HCT116 (cell line): ENCODE data around the gene SLC15A5. TPM values are rescaled to one million over a fixed set of nuclear protein-coding genes. Genes with fewer than 3 reads are reported as not detected.

Source experiments
- ATAC-seq: fragments of 200-7000 bp; cut with Tn5 transposase; 2 replicates; pipeline ENCODE4 v1.9.1; 2020; ENCODE audit warnings: mild to moderate bottlenecking, moderate library complexity
- BruUV-seq: library from RNA; stranded (reverse); fragments of 400-500 nt; replicated peaks from 2 replicates; lab custom pipeline; 2021; lab: Mats Ljungman, UMichigan
- CTCF ChIA-PET: fragments of 300-600 bp; sonication (Branson Sonifier 250); formaldehyde crosslinking; loops from one replicate; lab custom pipeline; 2021; ENCODE audit warnings: antibody characterized with exemption; lab: Charles Lee
- POLR2A ChIA-PET: fragments of 300-600, 350-600 bp; sonication (Branson Sonifier 250); formaldehyde crosslinking; loops from one replicate; lab custom pipeline; 2021; ENCODE audit warnings: antibody characterized with exemption; lab: Charles Lee
- RAD21 ChIA-PET, 2 experiments: fragments of 300-600 bp; sonication (Branson Sonifier 250); formaldehyde crosslinking; loops; one replicate each; lab custom pipeline; 2023; ENCODE audit warnings: low total read pairs in 2 of 2; ENCODE audit not compliant: uncharacterized antibody in 2 of 2, unreplicated experiment in 2 of 2, low non-redundant PET in 1 of 2; lab: Charles Lee
- DNase-seq: peaks from one replicate; pipeline ENCODE4 v3.0.0-alpha.2; 2010; ENCODE audit warnings: low read depth, low spot score
- H2AFZ ChIP-seq: fragments of 200-600 bp; shearing (Covaris generic), sonication (generic); 2 replicates; pipeline ENCODE4 v1.6.1; 2017; ENCODE audit warnings: low read depth, mixed run types, mixed read lengths, antibody characterized with exemption, low read length; ENCODE audit not compliant: poor library complexity, severe bottlenecking
- H3K27ac ChIP-seq: 2 replicates; pipeline ENCODE4 v1.5.1; 2012; ENCODE audit warnings: low read depth, low read length
- H3K27me3 ChIP-seq: fragments of 200-600 bp; sonication (generic); 2 replicates; pipeline ENCODE4 v1.6.1; 2016; ENCODE audit warnings: mixed run types, low read length, mixed read lengths; ENCODE audit not compliant: insufficient read depth
- H3K36me3 ChIP-seq, 2 experiments: fragments of 200-500 bp in 1 of 2; fragments of 200-600 bp in 1 of 2; sonication (Bioruptor generic) in 1 of 2; sonication (generic) in 1 of 2; 2 replicates each; pipeline versions ENCODE4 v1.5.1 to v1.6.1; 2014 to 2016; ENCODE audit warnings: low read length in 2 of 2, inconsistent platforms in 1 of 2, mixed read lengths in 1 of 2, mixed run types in 1 of 2; ENCODE audit not compliant: insufficient read depth in 2 of 2, control insufficient read depth in 1 of 2
- H3K4me1 ChIP-seq, 2 experiments: fragments of 200-600 bp in 1 of 2; sonication (generic) in 1 of 2; 2 replicates each; pipeline versions ENCODE4 v1.5.1 to v1.6.1; 2012 to 2017; ENCODE audit warnings: low read length in 2 of 2, inconsistent platforms in 1 of 2, mild to moderate bottlenecking in 1 of 2, mixed read lengths in 1 of 2, mixed run types in 1 of 2, moderate library complexity in 1 of 2; ENCODE audit not compliant: insufficient read depth in 2 of 2, control insufficient read depth in 1 of 2
- H3K4me2 ChIP-seq: fragments of 200-600 bp; sonication (generic); 2 replicates; pipeline ENCODE4 v1.6.1; 2017; ENCODE audit warnings: mixed run types, low read length, mixed read lengths
- H3K4me3 ChIP-seq, 2 experiments: fragments of 200-600 bp in 1 of 2; sonication (generic) in 1 of 2; replicated peaks in 1 of 2; 2 replicates each; pipeline ENCODE4 v1.5.1; 2011 to 2016; ENCODE audit warnings: low read length in 2 of 2, control low read depth in 1 of 2, low read depth in 1 of 2, mild to moderate bottlenecking in 1 of 2, mixed read lengths in 1 of 2, mixed run types in 1 of 2
- H3K79me2 ChIP-seq: fragments of 200-600 bp; sonication (generic); 2 replicates; pipeline ENCODE4 v1.6.1; 2017; ENCODE audit warnings: mild to moderate bottlenecking, mixed run types, low read length, moderate library complexity, mixed read lengths; ENCODE audit not compliant: insufficient read depth
- H3K9ac ChIP-seq: fragments of 200-600 bp; sonication (generic); 2 replicates; pipeline ENCODE4 v1.6.1; 2016; ENCODE audit warnings: low read length, mixed read lengths
- H3K9me2 ChIP-seq: fragments of 200-600 bp; sonication (generic), shearing (Covaris generic); 2 replicates; pipeline ENCODE4 v1.6.1; 2017; ENCODE audit warnings: mixed run types, mild to moderate bottlenecking, moderate library complexity; ENCODE audit not compliant: insufficient read depth
- H3K9me3 ChIP-seq, 2 experiments: fragments of 200-500 bp in 1 of 2; fragments of 200-600 bp in 1 of 2; sonication (Bioruptor generic) in 1 of 2; sonication (generic) in 1 of 2; 2 replicates each; pipeline ENCODE4 v1.6.1; 2014 to 2017; ENCODE audit warnings: low read length in 2 of 2, mixed read lengths in 2 of 2, inconsistent platforms in 1 of 2, low read depth in 1 of 2, mild to moderate bottlenecking in 1 of 2, mixed run types in 1 of 2, moderate library complexity in 1 of 2; ENCODE audit not compliant: control insufficient read depth in 1 of 2, insufficient read depth in 1 of 2
- H4K20me1 ChIP-seq: fragments of 200-600 bp; sonication (generic), shearing (Covaris generic); 2 replicates; pipeline ENCODE4 v1.6.1; 2017; ENCODE audit warnings: mixed run types, mild to moderate bottlenecking, moderate library complexity; ENCODE audit not compliant: insufficient read depth
- CBX3 ChIP-seq: IDR thresholded peaks from 2 replicates; pipeline ENCODE4 v1.6.1; 2012; ENCODE audit warnings: low read depth
- CEBPB ChIP-seq: IDR thresholded peaks from 2 replicates; pipeline ENCODE4 v1.6.1; 2012; ENCODE audit warnings: low read depth
- CTCF ChIP-seq, 3 experiments: fragments of 200-600 bp in 1 of 3; sonication (generic) in 1 of 3; IDR thresholded peaks in 2 of 3; conservative IDR thresholded peaks in 1 of 3; 2 replicates each; pipeline ENCODE4 v1.5.1; 2012 to 2017; ENCODE audit warnings: low read depth in 2 of 3, low read length in 2 of 3, antibody characterized with exemption in 1 of 3, borderline replicate concordance in 1 of 3, control low read depth in 1 of 3, mild to moderate bottlenecking in 1 of 3, mixed read lengths in 1 of 3, mixed run types in 1 of 3, moderate library complexity in 1 of 3; ENCODE audit not compliant: insufficient read depth in 1 of 3
- EGR1 ChIP-seq: IDR thresholded peaks from 2 replicates; pipeline ENCODE4 v1.6.1; 2012; ENCODE audit warnings: low read depth
- ELF1 ChIP-seq: IDR thresholded peaks from 2 replicates; pipeline ENCODE4 v1.6.1; 2012; ENCODE audit warnings: low read depth, borderline replicate concordance
- EZH2 ChIP-seq: fragments of 200-600 bp; sonication (generic); IDR thresholded peaks from 2 replicates; pipeline ENCODE4 v1.6.1; 2017; ENCODE audit warnings: antibody characterized with exemption, mixed run types
- FOSL1 ChIP-seq: IDR thresholded peaks from 2 replicates; pipeline ENCODE4 v1.6.1; 2012; ENCODE audit warnings: low read depth
- JUND ChIP-seq: IDR thresholded peaks from 2 replicates; pipeline ENCODE4 v1.6.1; 2012
- POLR2A ChIP-seq: IDR thresholded peaks from 2 replicates; pipeline ENCODE4 v1.7.0; 2011; ENCODE audit warnings: borderline replicate concordance; ENCODE audit not compliant: insufficient read depth, insufficient read length; ENCODE audit errors: extremely low read depth
- POLR2AphosphoS5 ChIP-seq: IDR thresholded peaks from 2 replicates; pipeline ENCODE4 v1.6.1; 2011; ENCODE audit warnings: mild to moderate bottlenecking, low read depth, low read length, moderate library complexity
- RAD21 ChIP-seq: IDR thresholded peaks from 2 replicates; pipeline ENCODE4 v1.6.1; 2012; ENCODE audit warnings: low read depth, mild to moderate bottlenecking
- SIN3A ChIP-seq: IDR thresholded peaks from 2 replicates; pipeline ENCODE4 v1.6.1; 2012; ENCODE audit warnings: low read depth
- SP1 ChIP-seq: IDR thresholded peaks from 2 replicates; pipeline ENCODE4 v1.6.1; 2012; ENCODE audit warnings: low read depth
- SRF ChIP-seq: IDR thresholded peaks from 2 replicates; pipeline ENCODE4 v1.6.1; 2012; ENCODE audit warnings: low read depth
- TCF7L2 ChIP-seq: IDR thresholded peaks from 2 replicates; pipeline ENCODE4 v1.7.0; 2011; ENCODE audit warnings: borderline replicate concordance, inconsistent platforms; ENCODE audit not compliant: insufficient read depth, insufficient read length; ENCODE audit errors: extremely low read depth
- YY1 ChIP-seq: IDR thresholded peaks from 2 replicates; pipeline ENCODE4 v1.6.1; 2011; ENCODE audit warnings: low read length, low read depth, moderate library complexity, mild to moderate bottlenecking; ENCODE audit not compliant: insufficient replicate concordance; ENCODE audit errors: extremely low read depth
- ZBTB33 ChIP-seq: IDR thresholded peaks from 2 replicates; pipeline ENCODE4 v1.6.1; 2011; ENCODE audit warnings: mild to moderate bottlenecking, low read length, moderate library complexity; ENCODE audit not compliant: insufficient replicate concordance; ENCODE audit errors: extremely low read depth
- ZFX ChIP-seq: fragments of 450-650 bp; IDR thresholded peaks from 2 replicates; pipeline ENCODE4 v1.6.1; 2017
- intact Hi-C: fragments of 100-400 bp; cut with micrococcal nuclease; formaldehyde crosslinking; loops from 2 replicates; pipeline ENCODE4 v1.10.0; 2022
- total RNA-seq: library from RNA; stranded (reverse); gene quantifications from one replicate; pipeline ENCODE4 v1.2.1, GENCODE V29; 2021; ENCODE audit not compliant: unreplicated experiment
- TF ChIP-seq, protein P1 (sequence below): IDR thresholded peaks from 2 replicates; pipeline ENCODE4 v1.6.1; 2012

The SLC15A5 gene
- total RNA-seq, 1 experiment from 2014 or later, result not detected

DNA sequence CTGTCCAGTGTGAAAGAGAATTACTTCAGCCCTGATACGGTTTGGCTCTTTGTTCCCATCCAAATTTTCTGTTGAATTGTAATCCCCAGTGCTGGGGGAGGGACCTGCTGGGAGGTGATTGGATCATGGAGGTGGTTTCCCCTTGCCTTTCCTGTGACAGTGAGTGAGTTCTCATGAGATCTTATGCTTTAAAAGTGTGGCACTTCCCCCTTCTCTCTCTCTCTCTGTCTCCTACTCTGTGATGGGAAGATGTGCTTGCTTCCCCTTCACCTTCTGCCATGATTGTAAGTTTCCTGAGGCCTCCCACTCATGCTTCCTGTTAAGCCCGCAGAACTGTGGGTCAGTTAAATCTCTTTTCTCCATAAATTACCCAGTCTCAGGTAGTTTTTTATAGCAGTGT lies 5.5 kb upstream of the SLC15A5 start:
- Histone ChIP-seq H3K4me1 (no peaks in the 10 kb centered on the region), H2AFZ (no peak overlapping the region), H3K79me2 (no peaks in the 10 kb centered on the region), H3K4me2 (no peak overlapping the region), H4K20me1 (no peaks in the 10 kb centered on the region), H3K4me3 (no peak overlapping the region), H3K27ac (no peak overlapping the region), H3K27me3 (no peaks in the 10 kb centered on the region), H3K36me3 (no peaks in the 10 kb centered on the region), H3K9me3 (no peaks in the 10 kb centered on the region), H3K9me2 (no peaks in the 10 kb centered on the region), H3K9ac (no peak overlapping the region)
- TF ChIP-seq ZBTB33 (no peak), CEBPB (no peak), RAD21 (no peak), FOSL1 (no peak), CBX3 (no peak), JUND (no peak), TCF7L2 (no peak), ELF1 (no peak), YY1 (no peak), SIN3A (no peak), ZFX (no peak), POLR2AphosphoS5 (no peak), EGR1 (no peak), SRF (no peak), POLR2A (no peak), EZH2 (no peak), CTCF (IDR thresholded peaks at IDR 0.05 in 2 of 3, conservative IDR thresholded peaks at IDR 0.05 in 1 of 3; ENCODE audit: borderline replicate concordance in 1 of 3, insufficient read depth in 1 of 3, low read depth in 2 of 3, low read length in 2 of 3) (no peak), SP1 (no peak)
- TF ChIP-seq, protein P1, sequence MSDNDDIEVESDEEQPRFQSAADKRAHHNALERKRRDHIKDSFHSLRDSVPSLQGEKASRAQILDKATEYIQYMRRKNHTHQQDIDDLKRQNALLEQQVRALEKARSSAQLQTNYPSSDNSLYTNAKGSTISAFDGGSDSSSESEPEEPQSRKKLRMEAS, result no peak
- POLR2A ChIA-PET, result no interaction called here
- ATAC-seq, result no peak
- no TSS peak for BruUV-seq
- no peak for DNase-seq
- intact Hi-C loops, result no loop called here
- CTCF ChIA-PET, result no interaction called here
- RAD21 ChIA-PET, result no interaction called here
